ENCODE data around the gene VPS26B. TPM values are rescaled to one million over a fixed set of nuclear protein-coding genes. Genes with fewer than 3 reads are reported as not detected.

VPS26B gene
- total and polyA plus RNA-seq, 2 donors (not counting 3 experiments of a cell fraction or from before 2014, with no cell fraction given) = 40.2 to 53.1 TPM

GRCh38 chr11:134231958-134232659 lies 7.6 kb downstream of the VPS26B start:
- Histone ChIP-seq H3K27me3 (ENCODE audit: control insufficient read depth in 2 of 2, insufficient read depth in 2 of 2, low read length in 2 of 2) (no peaks in the 10 kb centered on the region), H3K79me2 (ENCODE audit: control insufficient read depth, insufficient read depth, low read length) (peaks cover 48% of the 10 kb centered on the region), H3K9me3 (replicated peaks; ENCODE audit: control insufficient read depth, insufficient read depth, low read length) (no peaks in the 10 kb centered on the region), H3K4me2 (ENCODE audit: insufficient read depth, low read length) (no peak overlapping the region), H3K9ac (replicated peaks; ENCODE audit: extremely low read depth, insufficient read depth, low read length) (no peak overlapping the region), H4K20me1 (replicated peaks; ENCODE audit: control insufficient read depth, extremely low read depth, insufficient read depth, low read length) (no peaks in the 10 kb centered on the region), H3K36me3 (ENCODE audit: control insufficient read depth in 2 of 2, extremely low read depth in 1 of 2, insufficient read depth in 2 of 2, low read length in 2 of 2) (peaks cover 0 to 5% of the 10 kb centered on the region in 2 experiments), H3K27ac (ENCODE audit: insufficient read depth, low read depth, low read length) (no peak overlapping the region), H3K4me3 (replicated peaks in 1 of 3; ENCODE audit: insufficient read depth in 1 of 3, low read depth in 1 of 3, low read length in 3 of 3) (no peak overlapping the region), H3K4me1 (ENCODE audit: control insufficient read depth, extremely low read depth, insufficient read depth, low read length) (peaks cover 23% of the 10 kb centered on the region), H3K9me1 (replicated peaks; ENCODE audit: control insufficient read depth, extremely low read depth, insufficient read depth, low read length) (no peaks in the 10 kb centered on the region), H2AFZ (ENCODE audit: low read depth, low read length) (no peak overlapping the region)
- POLR2A ChIA-PET = no interaction called here
- BruUV-seq (replicated peaks) = no TSS peak
- CTCF ChIA-PET = interaction anchor here (1.4 kb wide), 1 partner anchor 12 kb away, joined by 4 read pairs; no protein-coding TSS in a partner anchor
- intact Hi-C loops (cut with micrococcal nuclease) = no loop called here
- no peak for DNase-seq (ENCODE audit: low read depth, low spot score)
- no peak for TF ChIP-seq MYC (IDR thresholded peaks at IDR 0.05; ENCODE audit: low read depth, low read length)
- no peak for TF ChIP-seq MAX (IDR thresholded peaks at IDR 0.05; ENCODE audit: insufficient read depth, insufficient read length)
- TF ChIP-seq EZH2 (IDR thresholded peaks at IDR 0.05; ENCODE audit: borderline replicate concordance, low read depth, low read length, severe bottlenecking) = no peak
- no peak for TF ChIP-seq FOS (IDR thresholded peaks at IDR 0.05; ENCODE audit: borderline replicate concordance, insufficient read depth, low read length)
- no peak for TF ChIP-seq POLR2A (IDR thresholded peaks at IDR 0.05; ENCODE audit: low read depth, low read length)
- no peak for TF ChIP-seq JUN (IDR thresholded peaks at IDR 0.05; ENCODE audit: borderline replicate concordance, insufficient read depth, insufficient read length, low read depth)
- no peak for TF ChIP-seq POLR2AphosphoS5 (IDR thresholded peaks at IDR 0.05; ENCODE audit: insufficient read depth, low read depth, low read length)
- TF ChIP-seq GATA2 (IDR thresholded peaks at IDR 0.05; ENCODE audit: insufficient read depth, insufficient read length, low read depth, low read length) = no peak
- no peak for TF ChIP-seq CTCF (IDR thresholded peaks at IDR 0.05; ENCODE audit: extremely low read depth in 1 of 2, insufficient read depth in 1 of 2, low read depth in 1 of 2, low read length in 2 of 2)
- peak; percentile 55 for FAIRE-seq
- dilution Hi-C loops (cut with MboI; ENCODE audit: extremely low pct_ligation_motif_present, low sequenced_read_pairs) = no loop called here
